HL-60 (cell line): Measurements from ENCODE around the gene TOP2A.

ENCODE experiments used
- DNase-seq, 2 experiments: peaks; one replicate each; pipeline ENCODE4 v3.0.0-alpha.2; 2010 to 2020; ENCODE audit warnings: low read depth in 1 of 2, low spot score in 1 of 2
- H3K27ac ChIP-seq: fragments of 250-450 bp; sonication (Bioruptor Pico); replicated peaks from 2 replicates; pipeline ENCODE4 v1.5.1; 2020; ENCODE audit warnings: mild to moderate bottlenecking, moderate library complexity
- H3K27me3 ChIP-seq: fragments of 250-450 bp; sonication (Bioruptor Pico); 2 replicates; pipeline ENCODE4 v1.5.1; 2021; ENCODE audit warnings: mild to moderate bottlenecking, moderate library complexity; ENCODE audit not compliant: insufficient read depth, poor library complexity, severe bottlenecking
- H3K4me3 ChIP-seq: replicated peaks from 2 replicates; pipeline ENCODE4 v1.5.1; 2011; ENCODE audit warnings: mild to moderate bottlenecking, control low read depth, low read length; ENCODE audit not compliant: insufficient read depth
- GABPA ChIP-seq: IDR thresholded peaks from 2 replicates; pipeline ENCODE4 v1.6.1; 2012; ENCODE audit warnings: low read depth
- POLR2AphosphoS5 ChIP-seq: IDR thresholded peaks from 2 replicates; pipeline ENCODE4 v1.6.1; 2012; ENCODE audit warnings: low read depth
- REST ChIP-seq: IDR thresholded peaks from 2 replicates; pipeline ENCODE4 v1.6.1; 2012; ENCODE audit warnings: low read depth; ENCODE audit not compliant: insufficient replicate concordance
- SPI1 ChIP-seq: IDR thresholded peaks from 2 replicates; pipeline ENCODE4 v1.6.1; 2012; ENCODE audit warnings: low read depth, mild to moderate bottlenecking, borderline replicate concordance
- TF ChIP-seq, protein P1 (sequence below): IDR thresholded peaks from one replicate; pipeline ENCODE4 v1.5.1; 2011; ENCODE audit warnings: low read length, control low read depth, inconsistent platforms; ENCODE audit not compliant: insufficient read depth

TOP2A gene

DNA sequence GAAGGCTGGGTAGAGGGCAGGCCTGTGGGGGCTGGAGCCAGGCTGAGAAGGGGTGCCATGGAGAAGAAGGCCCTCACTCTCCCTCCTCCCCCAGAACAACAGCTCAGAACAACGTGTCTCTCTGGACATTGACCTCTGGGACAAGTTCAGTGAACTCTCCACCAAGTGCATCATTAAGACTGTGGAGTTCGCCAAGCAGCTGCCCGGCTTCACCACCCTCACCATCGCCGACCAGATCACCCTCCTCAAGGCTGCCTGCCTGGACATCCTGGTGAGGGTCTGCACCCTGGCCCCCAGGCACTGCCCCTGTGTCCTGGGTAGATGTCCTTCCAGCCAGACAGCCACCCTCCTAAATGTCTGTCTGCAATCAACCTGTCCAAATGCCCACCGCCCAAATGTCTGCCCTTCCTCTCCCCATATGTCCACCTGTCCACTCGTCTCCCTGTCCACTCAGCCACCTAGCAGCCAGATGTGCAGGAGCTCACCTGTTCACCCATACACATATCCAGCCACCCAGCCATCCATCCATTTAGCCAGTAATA, 65.4 kb downstream of the TOP2A start:
- DNase-seq, result no peak
- H3K4me3 ChIP-seq, result no peak overlapping the region
- no peak overlapping the region; the same call in 1 of the 2 replicates for H3K27ac ChIP-seq
- H3K27me3 ChIP-seq, result no peaks in the 10 kb centered on the region
- TF ChIP-seq, protein P1, sequence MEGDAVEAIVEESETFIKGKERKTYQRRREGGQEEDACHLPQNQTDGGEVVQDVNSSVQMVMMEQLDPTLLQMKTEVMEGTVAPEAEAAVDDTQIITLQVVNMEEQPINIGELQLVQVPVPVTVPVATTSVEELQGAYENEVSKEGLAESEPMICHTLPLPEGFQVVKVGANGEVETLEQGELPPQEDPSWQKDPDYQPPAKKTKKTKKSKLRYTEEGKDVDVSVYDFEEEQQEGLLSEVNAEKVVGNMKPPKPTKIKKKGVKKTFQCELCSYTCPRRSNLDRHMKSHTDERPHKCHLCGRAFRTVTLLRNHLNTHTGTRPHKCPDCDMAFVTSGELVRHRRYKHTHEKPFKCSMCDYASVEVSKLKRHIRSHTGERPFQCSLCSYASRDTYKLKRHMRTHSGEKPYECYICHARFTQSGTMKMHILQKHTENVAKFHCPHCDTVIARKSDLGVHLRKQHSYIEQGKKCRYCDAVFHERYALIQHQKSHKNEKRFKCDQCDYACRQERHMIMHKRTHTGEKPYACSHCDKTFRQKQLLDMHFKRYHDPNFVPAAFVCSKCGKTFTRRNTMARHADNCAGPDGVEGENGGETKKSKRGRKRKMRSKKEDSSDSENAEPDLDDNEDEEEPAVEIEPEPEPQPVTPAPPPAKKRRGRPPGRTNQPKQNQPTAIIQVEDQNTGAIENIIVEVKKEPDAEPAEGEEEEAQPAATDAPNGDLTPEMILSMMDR, result no peak
- TF ChIP-seq SPI1, result no peak
- TF ChIP-seq POLR2AphosphoS5, result no peak
- no peak for TF ChIP-seq GABPA
- no peak for TF ChIP-seq REST

DNA sequence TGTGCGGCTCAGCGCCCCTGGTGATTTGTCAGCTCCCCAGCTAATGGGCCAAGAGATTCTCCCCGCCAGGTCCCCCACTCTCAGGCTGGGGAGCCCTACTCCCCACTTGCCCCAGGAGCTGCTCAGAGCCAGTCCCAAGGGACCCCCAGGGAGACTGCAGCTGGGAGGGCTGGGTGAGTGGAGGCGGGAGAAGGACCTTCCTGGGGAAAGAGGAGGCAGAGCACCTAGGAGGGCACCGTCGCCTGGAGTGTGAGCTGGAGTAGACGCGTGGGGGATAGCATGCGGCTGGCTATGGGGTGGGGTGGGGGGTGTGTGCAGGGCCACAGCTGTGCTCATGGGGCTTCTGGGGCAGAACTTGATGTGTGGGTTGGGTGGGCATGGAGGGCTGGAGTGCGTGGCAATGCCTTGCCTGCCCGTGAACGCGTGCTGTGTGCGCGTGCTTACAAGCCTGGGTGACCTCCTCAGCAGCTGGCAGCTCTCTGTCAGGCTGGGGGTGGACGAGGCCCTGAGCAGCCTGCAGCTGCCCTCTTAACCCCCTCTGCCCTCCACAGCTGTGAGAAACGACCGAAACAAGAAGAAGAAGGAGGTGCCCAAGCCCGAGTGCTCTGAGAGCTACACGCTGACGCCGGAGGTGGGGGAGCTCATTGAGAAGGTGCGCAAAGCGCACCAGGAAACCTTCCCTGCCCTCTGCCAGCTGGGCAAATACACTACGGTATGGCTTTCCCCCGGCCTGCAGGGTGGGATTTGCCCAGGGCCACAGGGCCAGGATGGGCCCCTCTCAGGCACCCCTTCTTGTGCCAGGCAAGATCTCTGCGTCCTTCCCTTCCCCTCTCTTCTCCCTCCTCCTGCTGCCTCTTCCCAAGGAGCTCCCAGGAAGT, 66.1 kb downstream of the TOP2A start:
- no peaks in the 10 kb centered on the region for H3K27me3 ChIP-seq
- DNase-seq, result no peak
- TF ChIP-seq SPI1, result no peak
- no peak for TF ChIP-seq GABPA
- no peak for TF ChIP-seq REST
- TF ChIP-seq, protein P1, result no peak
- no peak overlapping the region for H3K4me3 ChIP-seq
- H3K27ac ChIP-seq, result no peak overlapping the region; the same call in 1 of the 2 replicates

DNA sequence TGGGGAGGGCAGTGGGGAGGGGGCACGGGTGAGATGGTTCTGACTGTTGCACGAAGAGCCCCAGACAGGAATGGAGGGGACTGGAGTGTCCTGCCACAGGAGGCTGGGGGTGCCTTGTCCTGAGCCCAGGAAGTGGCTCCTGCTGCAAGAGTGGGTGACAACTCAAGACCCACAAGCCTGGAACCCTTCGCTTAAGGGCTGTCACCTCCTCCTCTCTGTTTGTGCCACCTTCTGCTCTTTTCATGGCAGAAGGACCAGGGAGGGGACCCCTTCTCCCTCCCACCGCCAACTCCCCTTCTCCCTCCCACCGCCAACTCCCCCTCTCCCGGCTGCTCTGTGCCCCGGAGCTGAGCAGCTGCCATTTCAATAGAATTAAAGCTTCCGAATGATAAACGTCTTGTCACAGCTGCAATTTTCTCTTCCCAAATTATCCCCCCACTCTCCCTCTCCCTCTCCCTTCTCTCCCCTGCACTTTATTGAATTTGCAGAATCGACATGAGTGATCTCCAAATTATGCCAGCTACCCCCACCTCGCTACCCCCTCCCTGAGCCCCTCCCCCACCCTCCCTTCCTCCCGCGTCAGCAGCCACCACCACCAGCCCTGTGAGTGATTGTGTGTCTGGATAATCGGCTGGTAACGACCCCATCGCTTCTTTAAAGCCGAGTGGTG, 66.9 kb downstream of the TOP2A start:
- no peak overlapping the region for H3K27ac ChIP-seq
- DNase-seq, result no peak
- H3K4me3 ChIP-seq, result no peak overlapping the region
- no peaks in the 10 kb centered on the region for H3K27me3 ChIP-seq
- TF ChIP-seq REST (no peak), SPI1 (no peak)
- TF ChIP-seq, protein P1, result no peak
